ENCODE measurements around the gene COL5A1.
"Not testable (repeated sequence)": the region's sequence is repeated elsewhere in the genome, so short reads cannot be mapped to it uniquely, and the experiment has no call there.

COL5A1 gene

GRCh38 chr9:134712243-134712642, 70.6 kb downstream of the COL5A1 start:
- no peak for DNase-seq

GRCh38 chr9:134712926-134713325, 71.3 kb downstream of the COL5A1 start:
- DNase-seq, result no peak

GRCh38 chr9:134715536-134715935, 73.9 kb downstream of the COL5A1 start:
- DNase-seq, result not testable (repeated sequence)

- DNase-seq, result no peak
These were observed 74.5 kb downstream of the COL5A1 start for GRCh38 chr9:134716067-134716466.

GRCh38 chr9:134717056-134717455, 75.5 kb downstream of the COL5A1 start:
- DNase-seq, result no peak

- DNase-seq, result no peak
These were observed 76.5 kb downstream of the COL5A1 start for GRCh38 chr9:134717924-134718645.

GRCh38 chr9:134719331-134719730, 77.7 kb downstream of the COL5A1 start:
- no peak for DNase-seq

- no peak for DNase-seq
These were observed 78.6 kb downstream of the COL5A1 start for GRCh38 chr9:134720136-134720753.

GRCh38 chr9:134720796-134721195, 79.2 kb downstream of the COL5A1 start:
- no peak for DNase-seq

- DNase-seq, result no peak
These were observed 79.7 kb downstream of the COL5A1 start for GRCh38 chr9:134721344-134721743.

GRCh38 chr9:134722120-134722701, 80.6 kb downstream of the COL5A1 start:
- DNase-seq, result no peak

GRCh38 chr9:134723037-134723436, 81.4 kb downstream of the COL5A1 start:
- no peak for DNase-seq

- DNase-seq, result no peak
These were observed 82.0 kb downstream of the COL5A1 start for GRCh38 chr9:134723491-134724190.

- DNase-seq, result no peak
These were observed 82.8 kb downstream of the COL5A1 start for GRCh38 chr9:134724202-134724911.

GRCh38 chr9:134724912-134725604, 83.5 kb downstream of the COL5A1 start:
- no peak for DNase-seq

GRCh38 chr9:134725605-134725940, 84.0 kb downstream of the COL5A1 start:
- no peak for DNase-seq

- no peak for DNase-seq
These were observed 84.6 kb downstream of the COL5A1 start for GRCh38 chr9:134726026-134726721.

GRCh38 chr9:134726722-134727034, 85.1 kb downstream of the COL5A1 start:
- DNase-seq, result no peak

- DNase-seq, result no peak
These were observed 86.6 kb downstream of the COL5A1 start for GRCh38 chr9:134728021-134728795.

GRCh38 chr9:134728801-134729495, 87.3 kb downstream of the COL5A1 start:
- no peak for DNase-seq

All from NCI-H2171 (cell line).